Measurements from ENCODE around the gene ACKR2. TPM values are rescaled to one million over a fixed set of nuclear protein-coding genes. Genes with fewer than 3 reads are reported as not detected.

Gene ACKR2
- total RNA-seq, 4 donors from 2014 or later = 2.7 to 6.5 (median 3.1) TPM

DNA sequence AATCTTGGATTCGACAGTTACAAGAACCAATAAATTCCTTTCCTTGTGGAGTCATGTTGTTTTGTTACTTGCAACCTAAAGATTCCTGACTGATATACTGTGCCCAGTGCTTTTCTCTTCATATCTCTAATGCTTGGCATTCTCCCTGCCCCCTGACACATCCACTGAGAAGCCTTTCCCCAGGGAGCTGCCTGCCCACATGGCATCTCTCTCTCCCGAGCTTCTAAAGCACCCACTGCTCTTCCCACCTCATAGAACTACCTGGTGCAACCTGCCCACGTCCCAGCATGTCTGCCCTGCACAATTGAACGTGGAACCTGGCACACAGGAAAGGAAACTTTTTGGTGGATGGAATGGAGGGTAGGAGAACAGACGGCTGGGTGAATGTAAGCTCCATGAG is 59.6 kb downstream of the ACKR2 start:
- Histone ChIP-seq H3K4me1 (no peaks in the 10 kb centered on the region), H3K4me3 (no peak overlapping the region), H3K36me3 (no peaks in the 10 kb centered on the region), H3K27me3 (no peaks in the 10 kb centered on the region), H3K27ac (no peak overlapping the region), H3K9me3 (no peaks in the 10 kb centered on the region)
- WGBS, 2 donors = 50% methylated on average over 5 of the region's 5 CpGs
- no peak for DNase-seq
- intact Hi-C loops (cut with DNase I) = no loop called here
- TF ChIP-seq, protein P1, sequence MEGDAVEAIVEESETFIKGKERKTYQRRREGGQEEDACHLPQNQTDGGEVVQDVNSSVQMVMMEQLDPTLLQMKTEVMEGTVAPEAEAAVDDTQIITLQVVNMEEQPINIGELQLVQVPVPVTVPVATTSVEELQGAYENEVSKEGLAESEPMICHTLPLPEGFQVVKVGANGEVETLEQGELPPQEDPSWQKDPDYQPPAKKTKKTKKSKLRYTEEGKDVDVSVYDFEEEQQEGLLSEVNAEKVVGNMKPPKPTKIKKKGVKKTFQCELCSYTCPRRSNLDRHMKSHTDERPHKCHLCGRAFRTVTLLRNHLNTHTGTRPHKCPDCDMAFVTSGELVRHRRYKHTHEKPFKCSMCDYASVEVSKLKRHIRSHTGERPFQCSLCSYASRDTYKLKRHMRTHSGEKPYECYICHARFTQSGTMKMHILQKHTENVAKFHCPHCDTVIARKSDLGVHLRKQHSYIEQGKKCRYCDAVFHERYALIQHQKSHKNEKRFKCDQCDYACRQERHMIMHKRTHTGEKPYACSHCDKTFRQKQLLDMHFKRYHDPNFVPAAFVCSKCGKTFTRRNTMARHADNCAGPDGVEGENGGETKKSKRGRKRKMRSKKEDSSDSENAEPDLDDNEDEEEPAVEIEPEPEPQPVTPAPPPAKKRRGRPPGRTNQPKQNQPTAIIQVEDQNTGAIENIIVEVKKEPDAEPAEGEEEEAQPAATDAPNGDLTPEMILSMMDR (IDR thresholded peaks at IDR 0.05) = no peak
- TF ChIP-seq POLR2A (IDR thresholded peaks at IDR 0.05) = no peak

DNA sequence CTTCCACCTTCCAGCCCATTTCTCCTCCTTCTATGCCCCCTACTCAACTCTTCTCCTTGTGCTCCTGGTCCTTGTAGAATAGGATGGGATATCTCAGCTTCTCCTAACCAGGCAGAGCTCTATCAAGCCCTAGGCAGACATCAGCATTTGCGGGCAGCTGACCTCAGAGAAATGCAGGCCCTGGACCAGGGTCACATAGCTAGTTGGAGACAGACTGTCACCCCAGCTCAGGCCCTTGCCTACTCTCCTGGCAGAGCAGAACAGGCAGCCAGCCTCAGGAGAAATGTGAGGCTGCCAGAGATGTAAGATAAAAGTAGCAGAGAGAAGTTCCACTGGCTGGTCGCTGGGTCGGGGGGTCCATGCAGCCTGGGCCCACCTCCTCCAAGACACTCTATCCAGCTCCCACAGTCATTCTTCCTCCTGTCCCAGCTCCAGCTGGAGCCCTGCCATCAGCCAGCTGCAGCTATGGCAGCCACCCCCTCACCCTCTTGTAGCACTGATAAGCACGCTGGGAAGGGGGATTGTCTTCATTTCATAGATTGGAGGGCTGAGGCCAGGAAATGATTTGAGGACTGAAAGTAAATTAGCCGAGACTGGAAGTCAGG is 62.4 kb downstream of the ACKR2 start:
- Histone ChIP-seq H3K4me1 (no peaks in the 10 kb centered on the region), H3K9me3 (no peaks in the 10 kb centered on the region), H3K36me3 (no peaks in the 10 kb centered on the region), H3K27ac (no peak overlapping the region), H3K4me3 (no peak overlapping the region), H3K27me3 (no peaks in the 10 kb centered on the region)
- TF ChIP-seq, protein P1 (IDR thresholded peaks at IDR 0.05) = no peak
- TF ChIP-seq POLR2A (IDR thresholded peaks at IDR 0.05) = no peak
- intact Hi-C loops (cut with DNase I) = no loop called here
- no peak for DNase-seq
- 44 to 57% methylated on average over 3 to 4 of the region's 5 CpGs for WGBS, 2 donors

DNA sequence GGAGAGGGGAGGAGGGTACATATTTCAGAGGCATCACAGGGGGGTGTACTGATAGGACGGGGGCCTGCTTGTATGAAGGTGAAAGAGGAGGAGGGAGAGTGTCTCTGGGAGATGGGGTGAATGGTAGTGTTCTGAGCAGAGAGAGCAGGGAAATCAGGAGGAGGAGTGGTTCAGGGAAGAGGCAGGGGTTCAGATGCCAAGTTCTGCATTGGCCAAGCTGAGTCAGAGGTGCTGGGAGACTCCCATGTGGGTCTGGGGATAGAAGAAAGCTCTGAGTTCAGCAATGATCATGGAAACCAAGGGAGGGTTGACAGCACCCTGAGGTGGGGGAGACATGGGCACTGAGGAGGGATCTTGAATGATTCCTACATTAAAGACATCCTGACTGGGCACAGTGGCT is 63.5 kb downstream of the ACKR2 start:
- Histone ChIP-seq H3K36me3 (no peaks in the 10 kb centered on the region), H3K4me3 (no peak overlapping the region), H3K4me1 (no peaks in the 10 kb centered on the region), H3K9me3 (no peaks in the 10 kb centered on the region), H3K27me3 (no peaks in the 10 kb centered on the region), H3K27ac (no peak overlapping the region)
- intact Hi-C loops (cut with DNase I) = no loop called here
- WGBS, 2 donors = 53 to 82% methylated on average over 1 of the region's 1 CpG
- no peak for DNase-seq
- TF ChIP-seq POLR2A (IDR thresholded peaks at IDR 0.05) = no peak
- TF ChIP-seq, protein P1 (IDR thresholded peaks at IDR 0.05) = no peak

DNA sequence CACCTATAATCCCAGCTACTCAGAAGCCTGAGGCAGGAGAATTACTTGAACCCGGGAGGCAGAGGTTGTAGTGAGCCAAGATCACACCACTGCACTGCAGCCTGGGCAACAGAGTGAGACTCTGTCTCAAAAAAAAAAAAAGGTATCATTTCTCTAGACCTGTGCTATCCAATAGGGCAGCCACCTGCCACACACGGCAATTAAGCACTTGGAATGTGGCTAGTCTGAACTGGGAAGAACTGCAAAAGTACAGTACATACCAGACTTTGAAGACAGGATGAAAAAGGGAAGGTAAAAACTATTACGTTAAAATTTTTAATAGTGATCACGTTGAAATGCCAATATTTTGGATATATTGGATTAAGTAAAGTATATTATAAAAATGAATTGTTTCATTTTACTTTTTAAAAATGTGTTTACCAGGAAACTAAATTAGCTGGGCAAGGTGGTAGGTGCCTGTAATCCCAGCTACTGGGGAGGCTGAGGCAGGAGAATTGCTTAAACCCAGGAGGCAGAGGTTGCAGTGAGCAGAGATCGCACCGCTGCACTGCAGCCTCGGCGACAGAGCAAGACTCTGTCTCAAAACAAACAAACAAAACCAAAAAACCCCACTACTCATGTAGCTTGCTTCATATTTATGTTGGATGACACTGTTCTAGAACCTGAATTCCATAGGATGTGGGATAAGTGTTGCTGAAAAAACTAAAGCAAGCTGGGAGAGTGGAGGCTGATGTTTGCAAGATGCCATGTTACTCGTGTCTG is 64.2 kb downstream of the ACKR2 start:
- Histone ChIP-seq H3K27ac (no peak overlapping the region), H3K4me1 (no peaks in the 10 kb centered on the region), H3K4me3 (no peak overlapping the region), H3K9me3 (no peaks in the 10 kb centered on the region), H3K36me3 (no peaks in the 10 kb centered on the region), H3K27me3 (no peaks in the 10 kb centered on the region)
- intact Hi-C loops (cut with DNase I) = no loop called here
- no peak for DNase-seq
- TF ChIP-seq, protein P1 (IDR thresholded peaks at IDR 0.05) = no peak
- TF ChIP-seq POLR2A (IDR thresholded peaks at IDR 0.05) = no peak
- WGBS, 2 donors = 62 to 74% methylated on average over 9 of the region's 9 CpGs

DNA sequence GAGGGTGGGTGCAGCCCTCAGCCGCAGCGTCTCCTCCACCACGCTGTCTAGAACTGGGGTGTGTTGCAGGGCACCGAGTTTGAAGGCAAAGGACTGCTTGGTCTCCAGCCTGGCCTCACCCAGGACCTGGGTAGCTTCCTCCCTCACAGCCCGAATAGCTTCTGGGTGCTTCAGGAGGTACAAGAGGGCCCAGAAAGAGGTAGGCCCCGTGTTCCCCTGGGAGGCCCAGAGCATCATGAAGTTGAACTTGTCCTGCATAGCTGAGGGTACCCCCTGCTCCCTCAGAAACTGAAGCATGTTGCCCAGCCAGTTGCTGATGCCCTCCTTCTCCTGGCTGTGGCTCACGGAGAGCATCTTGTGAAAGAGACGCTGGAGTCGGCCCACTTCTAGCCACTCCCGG is 65.5 kb downstream of the ACKR2 start:
- no peaks in the 10 kb centered on the region for H3K4me1 ChIP-seq
- no peaks in the 10 kb centered on the region for H3K36me3 ChIP-seq
- no peak for TF ChIP-seq POLR2A (IDR thresholded peaks at IDR 0.05)
- TF ChIP-seq, protein P1 (IDR thresholded peaks at IDR 0.05) = no peak
- DNase-seq = no peak
- H3K27ac ChIP-seq = no peak overlapping the region
- intact Hi-C loops (cut with DNase I) = no loop called here
- H3K27me3 ChIP-seq = no peaks in the 10 kb centered on the region
- H3K9me3 ChIP-seq = no peaks in the 10 kb centered on the region
- no peak overlapping the region for H3K4me3 ChIP-seq
- WGBS, 2 donors = no CpG with 5 or more reads among the region's 10 CpGs
